Measurements from ENCODE around the gene LINC00237.

LINC00237 gene

GRCh38 chr20:21114584-21114983 is 8.4 kb upstream of the LINC00237 start:
- TF ChIP-seq POLR2AphosphoS5 (IDR thresholded peaks at IDR 0.05; ENCODE audit: low read depth) (no peak), GABPA (IDR thresholded peaks at IDR 0.05; ENCODE audit: low read depth) (no peak), SPI1 (IDR thresholded peaks at IDR 0.05; ENCODE audit: borderline replicate concordance, low read depth) (no peak), REST (IDR thresholded peaks at IDR 0.05; ENCODE audit: insufficient replicate concordance, low read depth) (no peak)
- TF ChIP-seq, protein P1, sequence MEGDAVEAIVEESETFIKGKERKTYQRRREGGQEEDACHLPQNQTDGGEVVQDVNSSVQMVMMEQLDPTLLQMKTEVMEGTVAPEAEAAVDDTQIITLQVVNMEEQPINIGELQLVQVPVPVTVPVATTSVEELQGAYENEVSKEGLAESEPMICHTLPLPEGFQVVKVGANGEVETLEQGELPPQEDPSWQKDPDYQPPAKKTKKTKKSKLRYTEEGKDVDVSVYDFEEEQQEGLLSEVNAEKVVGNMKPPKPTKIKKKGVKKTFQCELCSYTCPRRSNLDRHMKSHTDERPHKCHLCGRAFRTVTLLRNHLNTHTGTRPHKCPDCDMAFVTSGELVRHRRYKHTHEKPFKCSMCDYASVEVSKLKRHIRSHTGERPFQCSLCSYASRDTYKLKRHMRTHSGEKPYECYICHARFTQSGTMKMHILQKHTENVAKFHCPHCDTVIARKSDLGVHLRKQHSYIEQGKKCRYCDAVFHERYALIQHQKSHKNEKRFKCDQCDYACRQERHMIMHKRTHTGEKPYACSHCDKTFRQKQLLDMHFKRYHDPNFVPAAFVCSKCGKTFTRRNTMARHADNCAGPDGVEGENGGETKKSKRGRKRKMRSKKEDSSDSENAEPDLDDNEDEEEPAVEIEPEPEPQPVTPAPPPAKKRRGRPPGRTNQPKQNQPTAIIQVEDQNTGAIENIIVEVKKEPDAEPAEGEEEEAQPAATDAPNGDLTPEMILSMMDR (IDR thresholded peaks at IDR 0.05; ENCODE audit: insufficient read depth, low read length) = no peak
- no peak for DNase-seq (ENCODE audit: low read depth in 1 of 2, low spot score in 1 of 2)
- H3K27ac ChIP-seq (replicated peaks) = no peak overlapping the region
- no peak overlapping the region for H3K4me3 ChIP-seq (replicated peaks; ENCODE audit: insufficient read depth, low read length)
- no peaks in the 10 kb centered on the region for H3K27me3 ChIP-seq (ENCODE audit: insufficient read depth, poor library complexity, severe bottlenecking)

- no peaks in the 10 kb centered on the region for H3K27me3 ChIP-seq (ENCODE audit: insufficient read depth, poor library complexity, severe bottlenecking)
- DNase-seq (ENCODE audit: low read depth in 1 of 2, low spot score in 1 of 2) = no peak
- no peak overlapping the region for H3K4me3 ChIP-seq (replicated peaks; ENCODE audit: insufficient read depth, low read length)
- TF ChIP-seq REST (IDR thresholded peaks at IDR 0.05; ENCODE audit: insufficient replicate concordance, low read depth) (no peak), GABPA (IDR thresholded peaks at IDR 0.05; ENCODE audit: low read depth) (no peak), POLR2AphosphoS5 (IDR thresholded peaks at IDR 0.05; ENCODE audit: low read depth) (no peak), SPI1 (IDR thresholded peaks at IDR 0.05; ENCODE audit: borderline replicate concordance, low read depth) (no peak)
- no peak overlapping the region for H3K27ac ChIP-seq (replicated peaks)
Measured at GRCh38 chr20:21113697-21114096, 7.5 kb upstream of the LINC00237 start.

DNA sequence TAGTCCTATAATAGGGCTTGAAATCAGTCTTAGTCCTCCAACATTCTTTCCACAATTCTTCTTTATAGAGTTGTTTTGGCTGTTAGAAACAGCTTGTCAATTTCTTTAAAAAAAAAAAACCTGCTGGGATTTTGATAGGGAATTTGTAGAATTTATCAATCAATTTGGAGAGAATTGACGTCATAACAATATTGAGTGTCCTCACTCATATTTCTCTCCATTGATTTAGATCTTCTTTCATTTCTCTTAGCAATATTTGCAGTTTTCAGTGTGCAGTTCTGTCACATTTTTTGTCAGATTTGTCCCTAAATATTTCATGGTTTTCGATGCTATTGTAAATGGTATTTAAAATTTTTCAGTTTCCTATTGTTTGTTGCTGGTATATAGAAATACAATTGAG is 5.3 kb upstream of the LINC00237 start:
- no peak overlapping the region for H3K27ac ChIP-seq (replicated peaks)
- no peak overlapping the region for H3K4me3 ChIP-seq (replicated peaks; ENCODE audit: insufficient read depth, low read length)
- peaks cover 14% of the 10 kb centered on the region for H3K27me3 ChIP-seq (ENCODE audit: insufficient read depth, poor library complexity, severe bottlenecking)
- TF ChIP-seq SPI1 (IDR thresholded peaks at IDR 0.05; ENCODE audit: borderline replicate concordance, low read depth) = no peak
- no peak for TF ChIP-seq GABPA (IDR thresholded peaks at IDR 0.05; ENCODE audit: low read depth)
- TF ChIP-seq REST (IDR thresholded peaks at IDR 0.05; ENCODE audit: insufficient replicate concordance, low read depth) = no peak
- TF ChIP-seq, protein P1 (IDR thresholded peaks at IDR 0.05; ENCODE audit: insufficient read depth, low read length) = no peak
- no peak for TF ChIP-seq POLR2AphosphoS5 (IDR thresholded peaks at IDR 0.05; ENCODE audit: low read depth)
- DNase-seq (ENCODE audit: low read depth in 1 of 2, low spot score in 1 of 2) = no peak
